A549 (cell line): ENCODE measurements around the gene CREB5.

Experiments used
- CTCF ChIP-seq: fragments of >200 bp; sonication (Bioruptor Twin); formaldehyde crosslinking; IDR thresholded peaks from 3 replicates; pipeline ENCODE4 v1.5.1; 2016
- SREBF2 ChIP-seq: fragments of 450-650 bp; IDR thresholded peaks from 2 replicates; pipeline ENCODE4 v1.6.1; 2014; ENCODE audit warnings: mild to moderate bottlenecking, moderate library complexity
- ZFP36 ChIP-seq: fragments of 450-650 bp; IDR thresholded peaks from 2 replicates; pipeline ENCODE4 v1.6.1; 2014; ENCODE audit warnings: borderline replicate concordance; ENCODE audit not compliant: partially characterized antibody

- TF ChIP-seq CTCF (no peak), ZFP36 (no peak), SREBF2 (no peak)
Measured at GRCh38 chr7:28768577-28769147, 356.3 kb downstream of the CREB5 start.
